Measurements from ENCODE around the gene CLRN3. TPM values are rescaled to one million over a fixed set of nuclear protein-coding genes. Genes with fewer than 3 reads are reported as not detected.
A peak's percentile ranks its signal among the peaks of the same experiment; 100 is the strongest.

CLRN3 gene
- total RNA-seq, 2 donors from 2014 or later = 0.26 TPM; not detected in 1

GRCh38 chr10:127845756-127846155, 47.0 kb downstream of the CLRN3 start:
- TF ChIP-seq POLR2A (IDR thresholded peaks at IDR 0.05) (no peak), CTCF (IDR thresholded peaks at IDR 0.05) (no peak)
- ATAC-seq (no peak), DNase-seq (no peak)
- Histone ChIP-seq H3K27me3 (no peaks in the 10 kb centered on the region), H3K9me3 (no peaks in the 10 kb centered on the region), H3K4me1 (no peaks in the 10 kb centered on the region), H3K4me3 (no peak overlapping the region), H3K36me3 (replicated peaks in 1 of 2; ENCODE audit: insufficient read depth in 1 of 2, low read depth in 2 of 2) (no peaks in the 10 kb centered on the region), H3K27ac (no peak overlapping the region)
- intact Hi-C loops (cut with DNase I) = no loop called here
- 40 to 52% methylated on average over 6 to 7 of the region's 7 CpGs for WGBS, 2 donors

- intact Hi-C loops (cut with DNase I) = no loop called here
- H3K4me3 ChIP-seq = no peak overlapping the region
- no peaks in the 10 kb centered on the region for H3K4me1 ChIP-seq
- H3K9me3 ChIP-seq = no peaks in the 10 kb centered on the region
- peak in 1 of 4 donors; percentile 19 for DNase-seq
- no peak for ATAC-seq
- H3K27ac ChIP-seq = no peak overlapping the region
- TF ChIP-seq POLR2A (IDR thresholded peaks at IDR 0.05) (no peak), CTCF (IDR thresholded peaks at IDR 0.05) (no peak)
- no peaks in the 10 kb centered on the region for H3K27me3 ChIP-seq
- no peaks in the 10 kb centered on the region for H3K36me3 ChIP-seq (replicated peaks in 1 of 2; ENCODE audit: insufficient read depth in 1 of 2, low read depth in 2 of 2)
- WGBS, 2 donors = 37 to 47% methylated on average over 13 of the region's 13 CpGs
Observed at GRCh38 chr10:127840884-127841283, 51.9 kb downstream of the CLRN3 start.

GRCh38 chr10:127836966-127837365, 55.8 kb downstream of the CLRN3 start:
- intact Hi-C loops (cut with DNase I) = no loop called here
- H3K9me3 ChIP-seq = no peaks in the 10 kb centered on the region
- WGBS, 2 donors = 85 to 91% methylated on average over 6 of the region's 6 CpGs
- H3K36me3 ChIP-seq (replicated peaks in 1 of 2; ENCODE audit: insufficient read depth in 1 of 2, low read depth in 2 of 2) = no peaks in the 10 kb centered on the region
- no peak for DNase-seq
- no peak overlapping the region for H3K27ac ChIP-seq
- TF ChIP-seq POLR2A (IDR thresholded peaks at IDR 0.05) = no peak
- TF ChIP-seq CTCF (IDR thresholded peaks at IDR 0.05) = no peak
- H3K4me1 ChIP-seq = no peaks in the 10 kb centered on the region
- no peak for ATAC-seq
- H3K4me3 ChIP-seq = no peak overlapping the region
- no peaks in the 10 kb centered on the region for H3K27me3 ChIP-seq

- TF ChIP-seq POLR2A (IDR thresholded peaks at IDR 0.05) (no peak), CTCF (IDR thresholded peaks at IDR 0.05) (no peak)
- no peak for DNase-seq
Observed at GRCh38 chr10:127836176-127836575, 56.6 kb downstream of the CLRN3 start.

GRCh38 chr10:127834791-127835190, 58.0 kb downstream of the CLRN3 start:
- WGBS, 2 donors = 50 to 63% methylated on average over 2 to 4 of the region's 4 CpGs
- ATAC-seq (no peak), DNase-seq (no peak)
- Histone ChIP-seq H3K4me1 (no peaks in the 10 kb centered on the region), H3K4me3 (no peak overlapping the region), H3K36me3 (replicated peaks in 1 of 2; ENCODE audit: insufficient read depth in 1 of 2, low read depth in 2 of 2) (no peaks in the 10 kb centered on the region), H3K9me3 (no peaks in the 10 kb centered on the region), H3K27me3 (no peaks in the 10 kb centered on the region), H3K27ac (no peak overlapping the region)
- intact Hi-C loops (cut with DNase I) = no loop called here
- TF ChIP-seq POLR2A (IDR thresholded peaks at IDR 0.05) (no peak), CTCF (IDR thresholded peaks at IDR 0.05) (no peak)

More at GRCh38 chr10:127836176-127836575, 56.6 kb downstream of the CLRN3 start:
- no peak overlapping the region for H3K4me3 ChIP-seq
- H3K27ac ChIP-seq = no peak overlapping the region
- H3K9me3 ChIP-seq = no peaks in the 10 kb centered on the region
- no peak for ATAC-seq
- no peaks in the 10 kb centered on the region for H3K36me3 ChIP-seq (replicated peaks in 1 of 2; ENCODE audit: insufficient read depth in 1 of 2, low read depth in 2 of 2)
- no peaks in the 10 kb centered on the region for H3K27me3 ChIP-seq
- H3K4me1 ChIP-seq = no peaks in the 10 kb centered on the region
- intact Hi-C loops (cut with DNase I) = no loop called here
- 59 to 75% methylated on average over 4 of the region's 4 CpGs for WGBS, 2 donors
